ENCODE measurements around the gene HMCN2.

Gene HMCN2

DNA sequence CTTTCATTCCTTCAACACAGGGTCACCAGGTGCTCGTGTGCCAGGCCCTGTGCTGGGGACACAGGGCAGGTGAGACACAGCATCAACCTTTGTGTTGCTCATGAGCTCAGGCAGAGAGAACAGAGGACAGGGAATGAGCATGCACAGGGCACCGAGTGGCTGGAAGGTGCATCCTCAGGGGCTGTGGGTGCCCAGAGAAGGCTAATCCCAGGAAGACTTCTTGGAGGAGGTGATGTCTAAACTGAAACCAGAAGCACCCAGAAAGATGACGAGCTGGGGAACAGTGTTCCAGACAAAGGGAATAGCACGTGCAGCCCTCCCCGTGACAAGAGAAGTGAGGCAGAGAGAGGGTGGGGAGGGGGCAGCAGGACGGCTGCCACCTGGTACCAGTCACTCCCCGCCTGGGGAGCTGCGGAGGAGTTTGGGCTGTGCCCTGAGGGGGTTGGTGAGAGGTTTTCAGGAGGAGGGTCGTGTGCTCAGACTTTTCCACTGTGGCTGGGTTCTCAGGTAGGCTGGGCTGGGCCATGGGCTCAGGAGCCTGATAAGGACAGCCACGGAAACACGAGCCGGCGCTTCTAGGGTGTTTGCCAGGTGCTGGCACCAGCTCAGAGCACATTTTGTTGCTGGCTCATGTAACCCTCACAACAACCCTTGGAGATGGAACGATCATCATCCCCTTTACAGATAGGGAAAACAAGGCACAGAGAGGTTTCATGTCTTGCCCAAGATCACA, 46.0 kb downstream of the HMCN2 start:
- DNase-seq: no peak

DNA sequence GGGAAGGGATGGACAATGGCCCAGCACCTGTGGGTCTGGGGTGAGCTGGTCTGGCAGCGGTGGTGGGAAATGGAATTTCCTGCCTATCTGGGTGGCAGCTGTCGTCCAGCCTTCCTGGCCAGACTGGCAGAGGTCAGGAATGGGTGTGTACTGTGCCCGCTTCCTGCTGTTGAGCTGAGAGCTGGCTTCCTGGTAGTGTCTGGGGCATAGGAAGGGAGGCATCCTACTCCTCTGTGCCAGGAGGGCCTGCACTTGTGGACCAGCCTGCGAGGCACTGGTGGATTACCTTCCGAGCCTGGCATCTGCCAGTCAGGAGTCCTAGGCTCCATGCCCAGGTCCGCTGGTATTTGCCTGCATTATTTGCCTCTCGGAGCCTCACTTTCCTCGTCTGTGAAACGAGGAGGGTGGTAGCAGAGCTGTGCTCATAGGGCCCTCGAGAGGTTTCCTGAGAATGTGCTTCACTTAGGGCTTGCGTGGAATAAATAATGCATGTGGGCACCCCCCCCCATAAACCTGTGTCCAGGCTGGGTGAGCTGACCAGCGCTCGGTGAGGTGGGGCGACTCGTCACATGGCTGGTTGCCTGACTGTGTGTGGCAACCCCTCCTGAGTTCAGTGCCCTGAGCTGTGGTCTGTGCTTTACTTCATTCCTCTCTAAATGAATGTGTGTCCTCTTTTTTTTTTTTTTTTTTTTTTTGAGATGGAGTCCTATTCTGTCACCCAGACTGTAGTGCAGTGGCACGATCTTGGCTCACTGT, 47.7 kb downstream of the HMCN2 start:
- DNase-seq: peak; percentile 53

DNA sequence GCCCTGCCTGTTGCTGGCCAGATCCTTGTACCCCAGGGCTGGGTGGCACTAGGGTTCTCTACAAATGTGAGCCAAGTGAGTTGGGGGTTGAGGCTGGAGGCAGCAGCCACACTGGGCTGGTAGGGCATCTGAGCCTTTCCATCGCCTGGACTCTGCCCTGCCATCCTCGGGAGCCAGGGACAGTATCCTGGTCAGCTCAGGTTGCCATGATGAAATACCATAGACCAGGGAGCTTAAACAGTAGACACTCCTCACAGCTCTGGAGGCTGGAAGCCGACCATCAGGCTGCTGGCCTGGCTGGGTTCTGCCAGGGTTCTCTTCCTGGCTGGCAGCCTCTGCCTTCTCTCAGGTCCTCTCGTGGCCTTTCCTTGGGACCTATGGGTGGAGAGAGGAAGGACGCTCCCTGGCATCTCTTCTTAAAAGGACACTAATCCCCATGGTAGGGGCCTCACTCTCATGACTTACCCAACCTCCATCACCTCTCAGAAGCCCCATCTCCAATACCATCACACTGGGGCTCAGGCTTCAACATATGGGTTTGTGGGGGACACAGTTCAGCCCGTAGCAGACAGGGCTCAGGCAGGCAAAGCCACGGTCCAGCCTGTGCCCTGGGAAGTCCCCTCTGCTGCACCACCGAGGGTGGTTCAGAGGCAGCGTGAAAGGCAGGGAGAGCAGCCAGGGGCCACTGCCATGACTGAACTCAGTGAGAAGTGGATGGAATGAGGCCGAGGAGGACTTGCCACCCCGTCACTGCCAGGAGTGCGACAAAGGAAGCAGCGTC, 50.1 kb downstream of the HMCN2 start:
- no peak for DNase-seq

DNA sequence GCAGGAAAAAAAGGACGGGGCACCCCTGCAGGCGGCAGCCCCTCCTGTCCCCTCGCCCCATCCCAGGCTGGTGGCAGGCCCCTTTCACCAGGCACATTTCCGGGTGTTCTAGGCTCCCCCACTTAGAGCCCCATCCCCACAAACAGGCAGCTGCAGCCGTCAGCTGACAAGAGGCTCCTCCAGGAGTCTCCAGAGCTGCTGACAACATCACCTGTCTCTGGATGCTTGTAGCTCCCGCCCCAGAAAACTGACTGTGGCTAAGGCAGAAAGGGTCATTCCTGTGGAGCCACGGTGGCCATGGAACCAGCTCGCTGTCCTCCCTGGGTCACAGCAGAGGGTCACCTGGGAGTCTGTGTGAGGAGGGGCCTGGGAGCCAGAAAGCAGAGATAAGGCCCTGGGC, 50.9 kb downstream of the HMCN2 start:
- DNase-seq: no peak

DNA sequence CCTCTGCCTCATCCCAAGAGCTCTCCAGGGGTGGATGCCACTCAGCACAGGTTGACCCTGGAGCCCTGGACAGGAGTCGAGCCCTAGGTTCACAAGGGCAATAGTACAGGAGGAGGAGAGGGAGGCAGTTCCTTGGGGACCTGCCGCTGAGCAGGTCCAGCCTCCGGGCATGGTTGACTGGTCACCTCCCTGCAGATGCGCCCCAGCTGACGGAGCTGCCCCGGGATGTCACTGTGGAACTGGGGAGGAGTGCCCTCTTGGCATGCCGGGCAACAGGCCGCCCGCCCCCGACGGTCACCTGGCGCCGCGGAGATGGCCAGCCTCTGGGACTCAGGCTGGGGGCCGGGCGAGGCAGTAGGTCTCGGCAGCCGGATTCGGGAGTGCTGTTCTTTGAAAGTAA, 53.7 kb downstream of the HMCN2 start:
- DNase-seq: no peak

DNA sequence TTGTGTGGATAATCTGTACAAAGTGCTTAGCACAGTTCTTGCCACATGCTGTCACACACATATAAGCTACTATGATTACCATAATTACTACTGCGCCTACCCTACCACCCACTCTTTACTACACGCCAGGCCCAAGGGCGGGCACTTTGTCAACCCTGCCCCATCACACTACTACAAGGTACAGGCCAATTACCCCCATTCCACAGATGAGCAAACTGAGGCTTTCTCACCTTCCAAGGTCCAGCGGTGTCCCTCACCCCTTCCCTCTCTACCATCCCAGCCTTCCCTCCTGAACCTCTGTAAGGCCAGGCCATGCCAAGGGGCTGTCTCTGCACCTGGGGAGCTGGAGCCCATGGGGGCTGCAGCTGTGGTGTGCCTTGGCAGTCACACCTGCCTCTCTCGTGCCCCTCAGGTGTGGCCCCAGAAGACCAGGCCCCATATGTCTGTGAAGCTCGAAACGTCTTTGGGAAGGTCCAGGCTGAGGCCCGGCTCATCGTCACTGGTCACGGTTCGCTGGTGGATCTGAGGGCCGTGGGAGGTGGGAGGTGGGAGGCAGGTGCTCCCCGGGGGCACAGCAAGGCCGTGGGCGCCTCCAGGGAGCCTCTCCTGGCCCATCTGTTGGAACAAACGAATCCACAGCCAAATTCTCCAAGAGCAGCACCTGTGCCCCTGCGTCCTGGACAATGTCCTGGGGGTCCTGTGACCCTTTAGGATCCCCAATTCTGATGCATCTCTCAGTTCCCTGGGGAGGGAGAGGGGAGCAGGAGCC, 54.6 kb downstream of the HMCN2 start:
- DNase-seq: no peak

DNA sequence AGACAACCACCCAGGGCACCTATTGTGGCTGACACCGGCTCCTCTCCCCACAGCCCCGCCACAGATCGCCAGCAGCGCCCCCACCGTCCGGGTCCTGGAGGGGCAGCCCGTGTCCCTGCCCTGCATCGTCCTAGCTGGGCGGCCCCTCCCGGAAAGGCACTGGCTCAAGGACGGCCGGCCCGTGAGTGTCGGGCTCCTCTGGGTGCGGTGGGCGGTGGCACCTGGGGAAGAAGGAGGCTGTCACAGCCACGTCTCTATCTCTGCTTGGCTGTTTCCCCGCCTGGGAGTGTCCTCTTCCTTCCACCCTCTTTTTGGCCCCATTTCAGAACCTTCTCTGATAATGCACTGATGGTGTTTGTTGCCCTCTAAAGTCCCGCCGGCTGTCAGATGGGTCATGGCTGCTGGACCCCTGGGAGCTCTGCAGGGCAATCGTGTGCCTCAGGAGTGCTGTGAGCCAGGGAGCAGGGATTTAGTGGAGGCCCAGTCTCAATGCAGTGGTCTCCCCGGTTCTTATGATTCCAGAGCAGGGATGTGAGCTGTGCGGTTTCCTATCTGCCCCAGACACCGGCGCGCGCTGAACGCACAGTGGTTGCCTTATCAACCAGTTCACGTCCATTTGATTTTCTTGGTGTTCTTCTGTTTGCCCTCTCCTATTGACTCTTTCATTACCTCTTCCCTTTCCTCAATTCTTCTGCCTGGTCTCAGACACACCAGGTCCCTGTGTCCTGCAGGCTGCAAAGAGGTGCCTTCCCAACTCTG, 55.3 kb downstream of the HMCN2 start:
- no peak for DNase-seq

DNA sequence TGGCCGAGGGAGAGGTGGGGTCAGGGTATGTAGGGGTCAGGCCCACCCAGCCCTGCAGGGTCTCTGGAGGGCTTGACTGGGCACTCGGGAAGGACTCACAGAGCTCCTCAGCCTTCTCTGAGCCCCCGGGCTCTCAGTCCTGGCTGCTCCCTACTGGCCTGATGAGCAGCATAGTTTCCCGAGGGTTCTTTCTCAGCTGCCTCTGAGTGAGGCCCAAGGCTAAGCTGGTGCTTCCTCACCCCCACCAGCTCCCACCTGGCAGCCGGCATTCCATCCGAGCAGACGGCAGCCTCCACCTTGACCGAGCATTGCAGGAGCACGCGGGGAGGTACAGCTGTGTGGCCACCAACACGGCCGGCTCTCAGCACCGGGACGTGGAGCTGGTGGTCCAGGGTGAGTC, 56.0 kb downstream of the HMCN2 start:
- no peak for DNase-seq

DNA sequence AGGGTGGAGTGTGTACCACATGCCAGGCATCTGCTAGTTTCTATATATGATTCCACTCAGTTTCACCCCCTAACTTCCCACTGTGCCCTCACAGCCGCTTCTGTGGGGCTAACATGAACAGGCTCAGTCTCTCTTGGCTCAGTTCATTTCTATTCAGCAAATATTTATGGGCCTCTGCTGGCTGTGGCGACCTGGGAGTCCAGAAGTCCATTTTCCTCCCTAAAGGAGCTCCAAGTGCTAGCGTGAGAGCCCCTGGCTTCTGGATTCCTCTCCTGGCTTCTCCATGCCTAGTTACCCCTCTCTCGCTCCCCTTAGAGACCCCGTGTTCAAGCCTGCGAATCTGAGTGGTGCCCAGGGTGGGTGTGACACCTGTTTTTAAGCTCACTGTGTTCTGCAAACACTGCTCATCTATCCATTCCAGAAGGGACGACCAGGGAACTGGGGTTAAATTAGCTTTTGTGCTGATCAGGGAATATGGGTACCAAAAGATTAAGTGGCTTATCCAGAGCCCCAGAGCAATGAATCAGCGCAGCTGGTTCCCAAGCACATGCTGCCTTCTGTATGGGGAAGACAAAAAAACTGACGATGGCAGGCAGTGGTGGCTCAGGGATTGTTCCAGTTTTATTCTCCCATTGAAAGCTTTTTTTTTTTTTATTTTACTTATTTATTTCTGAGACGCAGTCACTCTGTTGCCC, 57.6 kb downstream of the HMCN2 start:
- no peak for DNase-seq

DNA sequence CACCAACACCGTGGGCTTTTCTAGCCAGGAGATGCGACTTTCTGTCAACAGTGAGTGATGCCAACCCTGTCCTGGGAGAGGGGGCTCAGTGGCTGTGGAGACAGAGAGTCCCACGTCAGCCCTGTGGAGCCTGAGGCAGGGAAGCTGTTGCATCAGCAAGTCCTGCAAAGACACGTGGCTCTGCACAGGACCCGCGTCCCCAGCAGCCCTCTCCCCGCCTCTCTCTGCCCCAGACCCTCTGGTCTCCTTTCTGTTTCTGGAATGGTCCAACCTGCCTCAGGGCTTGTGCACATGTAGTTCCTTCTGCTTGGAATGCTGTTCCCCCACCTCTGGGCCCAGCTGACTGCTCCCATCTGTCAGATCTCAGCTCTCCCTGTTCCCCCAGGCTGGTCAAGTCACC, 60.4 kb downstream of the HMCN2 start:
- no peak for DNase-seq

DNA sequence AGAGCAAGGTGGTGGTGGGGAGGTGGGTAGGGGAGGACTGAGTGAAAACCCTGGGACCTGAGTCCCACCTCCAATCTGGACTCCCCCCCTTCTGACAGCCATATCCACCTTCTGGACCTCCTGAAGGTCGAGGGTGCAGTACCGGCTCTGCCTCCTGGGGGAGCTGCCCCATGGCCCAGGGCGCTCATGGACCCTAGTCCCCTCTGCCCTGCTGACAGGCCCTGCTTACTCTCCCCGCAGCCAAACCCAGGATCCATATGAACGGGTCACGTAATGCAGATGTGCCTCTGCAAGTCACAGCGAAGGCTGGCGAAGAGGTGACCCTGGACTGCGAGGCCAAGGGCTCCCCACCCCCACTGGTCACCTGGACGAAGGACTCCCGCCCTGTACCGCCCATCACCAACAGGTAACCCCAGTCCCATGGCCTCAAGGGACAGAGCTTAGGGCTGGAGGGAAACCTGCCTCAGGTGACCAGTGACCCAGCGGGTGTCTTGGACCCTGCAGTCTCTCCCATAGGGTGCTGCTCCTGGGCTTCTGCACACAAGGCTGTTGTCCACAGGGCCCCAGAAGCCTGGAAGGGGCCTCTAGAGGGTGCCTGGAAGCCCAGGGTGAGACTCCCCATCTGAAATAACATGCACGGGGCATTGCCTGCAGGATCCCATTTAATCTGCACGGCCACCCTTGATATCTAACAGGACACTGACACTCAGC, 61.7 kb downstream of the HMCN2 start:
- DNase-seq: peak; percentile 24

DNA sequence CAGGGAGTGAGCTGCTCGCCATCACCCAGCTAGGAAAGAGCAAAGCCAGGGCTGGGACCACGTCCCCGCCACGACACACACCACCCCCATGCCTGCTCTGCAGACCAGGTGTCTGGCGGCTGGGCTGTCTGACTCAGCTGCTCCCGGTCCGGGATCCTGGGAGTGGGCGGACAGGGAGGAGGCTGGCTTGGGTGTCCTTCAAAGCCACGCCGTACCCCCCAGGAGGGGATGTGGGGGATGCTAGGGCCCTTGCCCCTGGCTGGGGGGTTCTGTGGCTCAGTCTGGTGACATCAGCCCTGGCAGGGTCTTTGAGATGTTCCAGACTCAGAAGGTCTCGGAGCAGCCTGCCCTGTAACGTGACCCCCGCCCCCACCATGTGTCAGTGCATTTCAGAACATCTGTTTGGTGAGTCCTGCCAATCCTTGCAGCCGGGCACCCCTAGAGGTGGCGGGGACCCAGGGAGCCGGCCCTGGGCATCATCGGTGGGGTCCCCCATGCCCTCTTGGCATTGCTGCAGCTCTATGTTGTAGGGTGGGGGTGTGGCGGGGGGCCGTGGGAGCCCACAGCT, 62.3 kb downstream of the HMCN2 start:
- DNase-seq: peak; percentile 46

DNA sequence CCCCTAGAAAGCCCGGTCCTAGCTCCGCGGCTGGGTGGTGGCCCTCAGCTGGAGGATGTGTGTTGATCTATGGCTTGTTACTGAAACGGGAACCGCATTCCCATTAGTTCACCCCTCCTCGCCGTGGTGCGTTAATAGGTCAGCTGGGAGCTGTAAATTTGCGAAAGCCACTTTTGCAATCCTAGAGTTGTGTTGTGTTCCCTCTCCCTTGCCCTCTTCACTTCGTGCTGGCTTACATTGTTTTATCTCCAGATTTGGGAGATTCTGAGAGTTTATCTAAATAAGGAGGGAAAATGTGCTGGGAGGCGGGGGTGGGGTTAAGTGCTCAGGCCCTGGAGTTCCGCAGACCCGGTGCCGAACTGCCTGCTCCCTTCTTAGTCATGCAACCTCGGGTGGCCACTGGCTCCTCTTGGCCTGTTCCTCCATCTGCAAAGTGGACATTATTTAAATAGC, 62.8 kb downstream of the HMCN2 start:
- peak; percentile 37 for DNase-seq

DNA sequence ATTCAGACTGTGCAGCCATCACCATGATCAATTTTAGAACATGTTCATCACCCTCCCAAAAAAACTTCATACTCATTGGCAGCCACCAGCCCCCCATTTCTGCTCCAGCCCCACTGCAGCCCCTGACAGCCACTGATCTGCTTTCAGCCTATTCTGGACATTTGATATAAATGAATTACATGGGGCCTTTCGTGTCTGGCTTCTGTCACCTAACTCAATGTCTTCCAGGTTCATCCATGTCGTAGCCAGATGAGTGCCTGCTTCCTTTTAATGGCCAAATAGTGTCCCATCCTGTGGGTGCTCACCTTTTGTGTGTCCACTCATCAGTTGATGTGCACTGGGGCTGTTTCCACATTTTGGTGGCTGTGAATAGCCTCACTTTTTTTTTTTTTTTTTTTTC, 63.5 kb downstream of the HMCN2 start:
- DNase-seq: no peak

DNA sequence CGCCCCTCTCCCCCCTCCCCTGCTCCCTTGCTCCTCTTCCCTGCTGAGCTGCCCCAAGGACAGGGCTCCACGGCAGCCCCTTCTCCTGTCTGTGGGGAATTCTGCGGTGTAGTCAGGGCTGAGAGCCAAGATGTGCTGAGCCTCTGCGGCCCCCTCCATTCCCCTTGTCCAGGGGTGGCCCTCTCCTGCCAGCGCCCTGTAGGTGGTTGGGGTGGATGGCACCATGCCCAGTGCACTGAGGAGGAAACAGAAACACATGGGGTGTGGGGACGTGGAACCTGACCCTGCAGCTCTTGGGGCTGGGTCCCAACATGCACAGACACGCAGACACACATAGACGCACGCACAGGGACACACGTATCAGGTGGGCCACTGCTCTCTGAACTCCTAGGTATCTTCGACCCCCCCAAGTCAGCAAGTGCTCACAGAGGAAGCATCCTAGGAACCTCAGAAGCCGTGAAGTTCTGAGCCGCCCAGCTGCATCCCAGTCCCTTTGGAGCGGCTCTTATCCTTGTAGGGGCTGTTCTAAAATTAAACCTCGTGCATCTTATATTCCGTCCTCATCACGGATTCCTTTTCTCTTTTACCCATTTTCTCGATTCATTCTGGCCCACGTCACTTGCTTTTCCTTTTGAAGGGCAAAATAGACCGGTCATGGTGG, 64.8 kb downstream of the HMCN2 start:
- peak; percentile 82 for DNase-seq

DNA sequence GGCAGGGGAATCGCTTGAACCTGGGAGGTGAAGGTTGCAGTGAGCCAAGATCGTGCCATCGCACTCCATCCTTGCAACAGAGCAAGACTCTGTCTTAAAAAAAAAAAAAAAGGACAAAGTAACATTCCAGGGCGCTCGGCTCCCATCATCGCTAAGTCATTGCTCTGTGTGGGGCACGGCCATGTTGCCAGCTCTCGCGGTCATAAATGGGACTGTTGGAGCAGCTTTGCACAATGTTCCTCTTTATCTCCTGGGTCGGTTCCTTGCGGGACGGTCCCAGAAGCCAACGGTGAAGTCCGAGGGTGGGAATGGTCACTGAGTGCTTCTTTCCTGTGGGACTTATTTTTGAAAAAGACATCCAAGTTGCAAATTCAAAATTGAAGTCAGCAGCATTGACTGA, 65.5 kb downstream of the HMCN2 start:
- no peak for DNase-seq

DNA sequence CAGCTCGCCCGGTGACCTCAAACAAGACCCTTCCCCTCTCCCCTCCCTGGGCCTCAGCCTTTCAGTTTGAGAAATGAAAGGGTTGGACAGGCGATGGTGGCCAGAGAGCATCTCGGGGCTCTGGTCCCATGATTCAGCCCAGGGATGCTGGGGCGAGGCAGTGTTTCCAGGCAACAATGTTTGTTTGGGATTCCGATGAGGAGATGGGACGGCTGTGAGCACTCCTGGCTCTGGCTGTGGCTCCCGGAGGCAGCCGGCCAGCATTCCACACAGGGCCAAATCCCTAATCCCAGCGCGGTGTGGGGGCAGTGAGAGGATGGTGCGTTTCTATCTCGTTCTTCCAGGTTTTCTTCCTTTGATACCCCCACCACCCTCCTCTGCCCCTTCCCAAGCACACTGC, 66.0 kb downstream of the HMCN2 start:
- DNase-seq: no peak

DNA sequence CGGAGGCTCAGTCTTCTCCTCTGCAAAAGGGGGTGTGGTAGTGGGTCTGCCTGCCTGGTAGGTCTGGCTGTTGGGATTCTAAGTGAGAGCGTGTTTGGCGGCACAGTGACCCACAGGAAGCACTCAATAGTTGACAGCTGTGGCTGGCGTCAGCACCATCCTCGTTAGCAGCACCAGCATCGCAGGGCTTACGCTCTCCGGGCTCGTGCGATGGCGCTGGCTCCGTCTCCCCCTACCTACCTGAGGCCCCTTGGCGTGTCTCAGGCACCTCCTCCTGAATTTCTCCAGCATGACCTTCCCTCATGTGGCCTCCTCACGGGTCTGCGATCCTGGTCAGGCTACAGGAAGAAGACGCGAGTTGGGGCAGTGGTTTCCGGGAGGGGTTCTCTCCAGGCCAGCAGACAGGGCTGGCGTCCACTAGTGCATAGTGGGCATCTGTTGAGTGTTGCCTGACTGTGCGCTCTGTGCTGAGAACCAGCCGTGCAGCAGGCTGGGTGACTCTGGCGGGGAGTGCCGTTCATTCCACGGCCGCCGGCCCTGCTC, 66.9 kb downstream of the HMCN2 start:
- DNase-seq: peak; percentile 33

DNA sequence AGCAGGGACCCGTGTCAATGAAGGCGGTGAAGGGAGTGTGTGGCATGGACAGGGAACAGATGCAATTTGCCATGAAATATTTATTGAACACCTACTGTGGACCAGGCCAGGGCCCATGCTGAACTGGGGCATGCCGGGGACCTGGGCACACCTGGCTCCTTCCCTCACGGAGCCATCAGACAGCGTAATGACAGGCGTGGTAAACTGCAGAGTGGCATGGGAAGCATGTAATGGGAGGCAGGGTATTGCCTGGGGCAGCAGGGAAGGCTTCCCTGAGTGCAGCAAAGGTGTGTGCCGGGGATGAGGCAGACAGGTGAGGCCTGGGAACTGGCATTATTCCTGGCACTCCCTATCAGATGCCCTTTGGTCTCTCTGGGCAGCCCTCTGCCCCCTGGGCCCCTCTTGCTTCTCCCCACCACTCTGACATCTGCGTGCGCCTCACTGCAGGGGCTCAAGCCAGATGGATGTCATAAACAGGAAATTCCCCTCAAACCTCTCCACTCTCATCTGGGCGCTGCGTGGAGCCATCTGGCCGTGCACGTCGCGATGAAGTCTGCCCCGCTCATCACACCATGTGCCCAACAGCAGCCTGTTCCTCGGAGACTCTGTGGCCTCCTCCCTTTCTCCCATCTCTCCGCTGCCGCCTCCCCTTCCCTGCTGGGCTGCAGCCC, 67.6 kb downstream of the HMCN2 start:
- DNase-seq: peak; percentile 94

All from NCI-H69 (cell line).